HL-60/S4 treated with phorbol 12-myristate 13-acetate at 8.2 ng/mL for 4 days and 3 days (cell line): Measurements from ENCODE around the gene HYOU1.
"Not testable (repeated sequence)": the region's sequence is repeated elsewhere in the genome, so short reads cannot be mapped to it uniquely, and the experiment has no call there.

ENCODE experiments used
- in situ Hi-C: fragments of 300-500 bp; cut with MboI; formaldehyde crosslinking; loops from 2 replicates; pipeline ENCODE4 v1.15.0; 2022; ENCODE audit warnings: low sequenced_read_pairs

HYOU1 gene

DNA sequence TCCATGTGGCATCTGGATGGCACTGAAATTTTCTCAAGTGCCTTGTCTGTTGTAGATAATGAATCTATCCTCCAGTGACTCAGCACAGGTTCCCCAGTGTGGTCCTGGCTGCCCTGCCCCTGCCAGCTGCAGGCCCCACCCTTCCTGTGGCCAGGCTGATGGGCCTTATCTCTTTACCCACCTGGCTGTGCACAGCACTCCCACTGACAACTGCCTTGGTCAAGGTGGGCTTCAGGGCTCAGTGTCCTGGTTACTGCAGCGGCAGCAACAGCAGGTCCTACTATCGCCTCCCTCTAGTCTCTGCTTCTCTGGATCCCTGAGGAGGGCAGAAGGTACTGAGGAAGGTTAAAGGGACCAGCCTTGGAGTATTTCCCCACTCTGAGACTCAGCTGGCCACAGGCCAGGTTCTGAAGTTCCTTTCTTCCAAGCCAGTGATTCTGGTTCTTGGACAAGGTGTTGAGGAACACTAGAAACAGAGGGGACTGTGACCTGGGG is 30.8 kb upstream of the HYOU1 start:
- in situ Hi-C loops: no loop called here

DNA sequence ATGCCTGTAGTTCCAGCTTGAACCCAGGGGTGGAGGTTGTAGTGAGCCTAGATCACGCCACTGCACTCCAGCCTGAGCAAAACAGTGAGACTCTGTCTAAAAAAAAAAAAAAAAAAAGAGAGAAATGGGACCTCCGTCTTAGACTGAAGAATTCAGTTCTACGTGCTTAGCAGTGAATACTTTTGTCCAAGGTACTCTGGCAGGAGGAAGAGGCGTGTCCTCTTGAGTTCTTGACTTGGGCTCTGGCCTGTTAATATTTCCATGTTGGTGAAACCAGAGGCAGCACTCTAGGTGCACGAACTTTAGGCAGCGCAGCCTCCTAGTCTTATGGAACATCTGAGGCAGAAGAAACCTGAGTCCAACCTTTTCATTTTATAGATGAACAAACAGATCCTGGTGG is 30.1 kb upstream of the HYOU1 start:
- in situ Hi-C loops: no loop called here

DNA sequence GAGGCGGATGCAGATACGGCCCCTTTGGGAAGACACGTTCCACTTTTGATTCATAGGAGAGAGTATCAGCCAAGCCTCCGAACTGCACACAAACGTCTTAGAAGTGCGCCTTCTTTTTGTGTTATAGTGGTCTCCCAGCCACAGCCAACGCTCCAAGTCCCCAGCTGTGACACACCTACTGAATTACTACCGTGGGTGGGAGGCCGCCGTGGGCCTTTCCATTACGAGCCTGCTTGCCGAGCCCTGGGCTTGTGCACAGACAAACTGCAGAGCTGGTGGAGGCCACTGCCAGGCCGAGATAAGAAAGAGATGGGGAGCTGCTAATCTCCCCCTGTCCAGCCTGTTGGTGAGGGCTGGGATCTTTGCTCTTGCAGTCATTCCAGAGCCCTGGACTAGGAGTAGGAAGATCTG is 28.4 kb upstream of the HYOU1 start:
- in situ Hi-C loops: no loop called here

DNA sequence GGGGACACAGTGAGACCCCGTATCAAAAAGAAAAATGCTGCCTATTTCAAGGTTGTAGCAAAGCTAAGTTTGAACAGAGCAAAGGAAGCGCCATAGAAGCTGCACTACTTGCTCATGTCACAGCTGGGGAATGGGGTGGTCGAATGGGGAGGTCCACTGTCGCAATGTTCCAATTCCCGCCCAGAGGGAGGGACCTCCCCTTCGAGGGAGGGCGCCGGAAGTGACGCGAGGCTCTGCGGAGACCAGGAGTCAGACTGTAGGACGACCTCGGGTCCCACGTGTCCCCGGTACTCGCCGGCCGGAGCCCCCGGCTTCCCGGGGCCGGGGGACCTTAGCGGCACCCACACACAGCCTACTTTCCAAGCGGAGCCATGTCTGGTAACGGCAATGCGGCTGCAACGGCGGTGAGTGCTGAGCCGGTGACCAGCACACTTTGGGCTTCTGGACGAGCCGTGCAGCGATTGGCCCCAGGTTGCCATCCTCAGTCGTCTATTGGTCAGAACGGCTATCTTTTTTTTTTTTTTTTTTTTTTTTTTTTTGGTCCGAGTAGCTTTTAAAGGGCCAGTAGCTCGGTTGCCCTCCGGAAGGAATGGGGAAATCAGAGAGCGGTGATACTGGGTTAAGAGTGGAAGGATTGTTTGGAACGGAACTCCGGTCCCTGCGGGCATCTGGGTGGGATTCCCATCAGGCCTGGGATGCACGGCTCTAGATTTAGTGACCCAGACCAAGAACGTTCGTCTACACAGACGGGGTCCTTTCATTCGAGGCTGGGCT is 27.8 kb upstream of the HYOU1 start, which contains the start of gene HMBS:
Gene HMBS (plus strand): TSS at position 219 of the 774 bp plus-strand sequence. CDS start 153 bp downstream, at position 372.
- in situ Hi-C loops: no loop called here

GRCh38 chr11:119081682-119082260 is 24.8 kb upstream of the HYOU1 start:
- in situ Hi-C loops: no loop called here

- in situ Hi-C loops: no loop called here
Observed at GRCh38 chr11:119078675-119079420, 21.8 kb upstream of the HYOU1 start.

- in situ Hi-C loops: no loop called here
Observed at GRCh38 chr11:119077839-119078238, 20.8 kb upstream of the HYOU1 start.

DNA sequence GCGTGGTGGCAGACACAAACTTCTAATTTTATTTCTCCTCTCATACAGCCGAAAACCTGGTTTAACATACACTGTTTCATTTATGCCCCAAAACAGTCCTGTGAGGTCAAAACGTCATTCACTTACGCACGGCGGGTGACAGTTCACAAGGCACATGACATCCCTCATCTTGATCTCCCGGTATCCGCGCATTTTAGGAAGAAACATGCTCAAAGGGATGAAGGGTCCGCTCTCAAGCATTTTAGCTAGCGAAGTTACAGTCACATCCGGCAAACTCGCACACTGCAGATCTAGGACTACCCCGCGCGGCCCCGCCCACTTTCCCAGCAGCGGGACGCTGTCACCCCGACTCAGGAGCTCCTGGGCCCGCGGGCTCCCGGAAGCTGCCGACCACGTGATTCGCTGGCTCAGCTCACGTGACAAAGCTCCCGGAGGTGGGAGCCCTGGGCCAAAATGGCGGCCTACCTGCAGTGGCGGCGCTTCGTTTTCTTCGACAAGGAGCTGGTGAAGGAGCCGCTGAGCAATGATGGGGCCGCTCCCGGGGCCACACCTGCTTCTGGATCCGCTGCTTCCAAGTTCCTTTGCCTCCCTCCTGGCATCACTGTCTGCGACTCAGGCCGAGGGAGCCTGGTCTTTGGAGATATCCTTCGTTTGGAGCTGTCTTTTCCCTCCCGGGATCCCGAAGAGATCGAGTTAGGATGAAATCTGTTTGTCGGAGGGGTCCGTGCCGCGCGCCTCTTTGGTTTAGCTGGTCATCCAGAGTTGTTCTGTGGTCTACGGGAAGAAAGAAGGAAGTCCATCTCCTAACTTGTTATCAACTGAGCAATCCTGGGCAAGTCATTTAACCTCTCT is 10.6 kb upstream of the HYOU1 start, which contains the start of gene VPS11:
Gene VPS11 (plus strand): TSS at position 448 of the 852 bp plus-strand sequence. CDS start 6 bp downstream, at position 454.
- in situ Hi-C loops: no loop called here

- in situ Hi-C loops: no loop called here
Observed at GRCh38 chr11:119065369-119065768, 8.4 kb upstream of the HYOU1 start.

- in situ Hi-C loops: no loop called here
Observed at GRCh38 chr11:119062779-119063178, 5.8 kb upstream of the HYOU1 start.

- in situ Hi-C loops: no loop called here
Observed at GRCh38 chr11:119061256-119061655, 4.3 kb upstream of the HYOU1 start.

DNA sequence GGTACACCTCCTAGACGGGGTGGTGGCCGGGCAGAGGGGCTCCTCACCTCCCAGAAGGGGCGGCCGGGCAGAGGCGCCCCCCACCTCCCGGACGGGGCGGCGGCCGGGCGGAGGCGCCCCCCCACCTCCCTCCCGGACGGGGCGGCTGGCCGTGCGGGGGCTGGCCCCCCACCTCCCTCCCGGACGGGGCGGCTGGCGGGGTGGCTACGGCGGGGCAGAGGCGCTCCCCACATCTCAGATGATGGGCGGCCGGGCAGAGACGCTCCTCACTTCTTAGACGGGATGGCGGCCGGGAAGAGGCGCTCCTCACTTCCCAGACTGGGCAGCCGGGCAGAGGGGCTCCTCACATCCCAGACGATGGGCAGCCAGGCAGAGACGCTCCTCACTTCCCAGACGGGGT is 2.1 kb upstream of the HYOU1 start:
- in situ Hi-C loops: not testable (repeated sequence)

- in situ Hi-C loops: no loop called here
Observed at GRCh38 chr11:119056421-119056999, 495 bp downstream of the HYOU1 start.

DNA sequence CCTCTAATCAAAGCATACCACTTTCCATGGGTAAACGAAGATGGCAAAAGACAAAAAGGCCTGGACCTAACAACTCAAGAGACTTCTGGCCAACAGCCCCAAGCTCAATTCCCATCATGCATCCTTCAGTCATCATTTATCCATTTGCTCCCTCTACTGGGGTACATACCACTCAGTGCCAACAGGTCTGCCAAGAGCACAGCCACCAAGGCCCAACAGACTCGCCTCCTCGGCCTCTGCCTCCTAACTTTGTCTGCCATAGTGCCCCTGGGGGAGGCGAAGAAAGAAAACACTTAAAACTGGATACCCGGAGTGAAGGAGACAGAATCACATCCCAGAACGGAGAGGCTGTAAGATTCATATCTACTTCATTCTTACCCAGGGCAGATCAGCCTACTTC is 1.1 kb downstream of the HYOU1 start:
- in situ Hi-C loops: no loop called here

GRCh38 chr11:119054418-119054817 is 2.6 kb downstream of the HYOU1 start:
- in situ Hi-C loops: no loop called here

- in situ Hi-C loops: no loop called here
Observed at GRCh38 chr11:119052163-119052814, 4.7 kb downstream of the HYOU1 start.

GRCh38 chr11:119051440-119052162 is 5.4 kb downstream of the HYOU1 start:
- in situ Hi-C loops: no loop called here

GRCh38 chr11:119049081-119049480 is 7.9 kb downstream of the HYOU1 start:
- in situ Hi-C loops: no loop called here

- in situ Hi-C loops: no loop called here
Observed at GRCh38 chr11:119048644-119049043, 8.4 kb downstream of the HYOU1 start.
